Myometrial cell (primary cell): ENCODE results near the gene PLXNB2. TPM values are rescaled to one million over a fixed set of nuclear protein-coding genes. Genes with fewer than 3 reads are reported as not detected.

ENCODE experiments used
- total RNA-seq: library from RNA; depleted of rRNA; stranded (reverse); fragments of >200 nt; gene quantifications from 2 replicates; pipeline ENCODE4 v1.2.3, GENCODE V29; 2015

The PLXNB2 gene, protein sequence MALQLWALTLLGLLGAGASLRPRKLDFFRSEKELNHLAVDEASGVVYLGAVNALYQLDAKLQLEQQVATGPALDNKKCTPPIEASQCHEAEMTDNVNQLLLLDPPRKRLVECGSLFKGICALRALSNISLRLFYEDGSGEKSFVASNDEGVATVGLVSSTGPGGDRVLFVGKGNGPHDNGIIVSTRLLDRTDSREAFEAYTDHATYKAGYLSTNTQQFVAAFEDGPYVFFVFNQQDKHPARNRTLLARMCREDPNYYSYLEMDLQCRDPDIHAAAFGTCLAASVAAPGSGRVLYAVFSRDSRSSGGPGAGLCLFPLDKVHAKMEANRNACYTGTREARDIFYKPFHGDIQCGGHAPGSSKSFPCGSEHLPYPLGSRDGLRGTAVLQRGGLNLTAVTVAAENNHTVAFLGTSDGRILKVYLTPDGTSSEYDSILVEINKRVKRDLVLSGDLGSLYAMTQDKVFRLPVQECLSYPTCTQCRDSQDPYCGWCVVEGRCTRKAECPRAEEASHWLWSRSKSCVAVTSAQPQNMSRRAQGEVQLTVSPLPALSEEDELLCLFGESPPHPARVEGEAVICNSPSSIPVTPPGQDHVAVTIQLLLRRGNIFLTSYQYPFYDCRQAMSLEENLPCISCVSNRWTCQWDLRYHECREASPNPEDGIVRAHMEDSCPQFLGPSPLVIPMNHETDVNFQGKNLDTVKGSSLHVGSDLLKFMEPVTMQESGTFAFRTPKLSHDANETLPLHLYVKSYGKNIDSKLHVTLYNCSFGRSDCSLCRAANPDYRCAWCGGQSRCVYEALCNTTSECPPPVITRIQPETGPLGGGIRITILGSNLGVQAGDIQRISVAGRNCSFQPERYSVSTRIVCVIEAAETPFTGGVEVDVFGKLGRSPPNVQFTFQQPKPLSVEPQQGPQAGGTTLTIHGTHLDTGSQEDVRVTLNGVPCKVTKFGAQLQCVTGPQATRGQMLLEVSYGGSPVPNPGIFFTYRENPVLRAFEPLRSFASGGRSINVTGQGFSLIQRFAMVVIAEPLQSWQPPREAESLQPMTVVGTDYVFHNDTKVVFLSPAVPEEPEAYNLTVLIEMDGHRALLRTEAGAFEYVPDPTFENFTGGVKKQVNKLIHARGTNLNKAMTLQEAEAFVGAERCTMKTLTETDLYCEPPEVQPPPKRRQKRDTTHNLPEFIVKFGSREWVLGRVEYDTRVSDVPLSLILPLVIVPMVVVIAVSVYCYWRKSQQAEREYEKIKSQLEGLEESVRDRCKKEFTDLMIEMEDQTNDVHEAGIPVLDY (N-terminal part only)
- total RNA-seq = 161 and 185 TPM in 2 replicates

DNA sequence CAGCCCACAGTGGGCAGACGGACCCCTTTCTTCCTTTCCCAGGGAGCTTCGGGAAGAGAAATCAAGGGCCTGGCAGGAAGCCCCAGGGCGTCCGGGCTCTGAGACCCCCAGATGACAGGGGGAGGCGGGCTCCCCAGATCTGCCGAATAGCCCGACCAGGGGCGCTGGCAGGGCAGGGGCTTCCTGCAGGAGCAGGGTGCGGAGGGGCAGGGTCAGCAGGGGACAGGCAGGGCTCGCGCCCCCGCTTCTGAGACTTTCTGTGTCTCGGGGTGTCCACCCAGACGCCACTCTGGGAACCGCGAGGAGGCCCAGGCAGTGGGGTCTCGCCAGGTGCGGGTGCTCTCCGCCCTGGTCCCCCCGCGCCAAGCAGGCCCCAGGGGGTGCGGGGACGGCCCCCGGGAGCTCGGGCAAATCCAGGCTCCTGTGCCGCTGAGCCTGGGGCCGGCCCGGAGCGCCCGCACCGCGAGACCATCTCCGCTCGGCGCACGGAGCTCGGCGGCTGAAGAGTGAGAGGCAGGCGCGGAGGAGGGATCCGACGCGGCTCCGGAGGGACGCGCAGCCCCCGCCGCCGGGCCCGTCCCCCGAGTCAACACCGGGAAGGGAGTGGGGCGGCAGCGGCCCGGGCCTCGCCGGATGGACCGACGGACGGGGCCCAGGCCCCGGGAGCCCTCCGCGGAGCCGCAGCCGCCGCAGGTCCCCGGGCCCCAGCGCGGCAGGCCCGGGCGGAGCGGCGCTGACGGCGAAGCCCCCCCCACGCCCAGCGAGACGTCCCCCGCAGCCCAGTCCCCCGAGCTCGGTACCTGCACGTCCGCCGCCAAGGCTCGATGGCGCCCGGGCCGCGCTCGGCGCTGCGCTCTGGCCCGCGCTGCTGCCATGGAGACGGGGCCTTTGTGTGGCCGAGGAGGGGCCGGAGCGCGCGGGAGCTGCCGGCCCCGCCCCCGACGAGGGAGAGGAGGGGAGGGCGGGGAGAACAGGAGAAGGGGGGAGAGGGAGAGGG, at the start of gene PLXNB2:
Gene PLXNB2 (minus strand): TSS at position 894 of the 997 bp plus-strand sequence. CDS start 17,062 bp downstream, outside the sequence.

DNA sequence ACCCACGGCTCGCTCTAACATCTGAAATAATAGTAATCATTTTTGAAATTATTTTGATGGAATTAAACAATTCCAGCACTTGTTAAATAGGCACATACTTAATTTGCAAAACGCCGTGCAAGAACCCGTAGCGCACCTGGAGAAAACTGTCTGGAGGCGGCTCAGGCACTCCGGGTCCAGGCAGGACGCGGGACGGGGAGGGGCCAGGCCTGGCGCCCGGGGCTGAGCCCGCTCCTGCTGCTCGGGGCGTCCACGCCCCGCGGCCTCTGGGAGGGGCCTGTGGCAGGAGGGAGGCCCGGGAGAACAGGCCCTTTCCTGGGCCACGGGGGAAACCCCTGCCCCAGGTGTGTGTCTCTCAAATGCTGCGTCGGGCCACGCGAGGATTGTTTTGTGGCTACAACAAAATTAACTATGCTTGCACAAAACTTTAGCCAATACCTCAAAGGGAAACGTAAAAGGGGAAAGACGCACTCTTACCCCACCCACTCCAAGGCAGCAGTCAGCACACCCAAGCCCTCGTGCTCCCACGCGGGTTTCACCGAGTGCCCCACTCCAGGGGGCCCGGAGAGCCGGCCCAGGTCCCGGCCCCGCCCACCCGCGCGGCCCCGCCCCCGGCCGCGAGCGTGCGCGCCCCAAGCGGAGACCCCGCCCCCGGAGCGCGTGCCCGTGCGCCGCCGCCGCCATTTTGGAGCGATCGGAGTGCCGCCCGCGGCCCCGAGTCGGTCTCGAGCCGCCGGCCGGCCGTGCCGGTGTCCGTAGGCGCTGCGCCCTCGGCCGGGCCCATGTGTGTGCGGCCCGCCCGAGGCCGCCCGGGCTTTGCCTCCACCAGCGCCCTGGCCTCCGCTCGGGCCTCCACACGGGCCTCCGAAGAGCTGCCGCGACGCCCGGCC, 35.5 kb upstream of the PLXNB2 start, which contains the start of gene PPP6R2:
Gene PPP6R2 (plus strand): TSS at position 677 of the 890 bp plus-strand sequence. CDS start 50,582 bp downstream, outside the sequence.

DNA sequence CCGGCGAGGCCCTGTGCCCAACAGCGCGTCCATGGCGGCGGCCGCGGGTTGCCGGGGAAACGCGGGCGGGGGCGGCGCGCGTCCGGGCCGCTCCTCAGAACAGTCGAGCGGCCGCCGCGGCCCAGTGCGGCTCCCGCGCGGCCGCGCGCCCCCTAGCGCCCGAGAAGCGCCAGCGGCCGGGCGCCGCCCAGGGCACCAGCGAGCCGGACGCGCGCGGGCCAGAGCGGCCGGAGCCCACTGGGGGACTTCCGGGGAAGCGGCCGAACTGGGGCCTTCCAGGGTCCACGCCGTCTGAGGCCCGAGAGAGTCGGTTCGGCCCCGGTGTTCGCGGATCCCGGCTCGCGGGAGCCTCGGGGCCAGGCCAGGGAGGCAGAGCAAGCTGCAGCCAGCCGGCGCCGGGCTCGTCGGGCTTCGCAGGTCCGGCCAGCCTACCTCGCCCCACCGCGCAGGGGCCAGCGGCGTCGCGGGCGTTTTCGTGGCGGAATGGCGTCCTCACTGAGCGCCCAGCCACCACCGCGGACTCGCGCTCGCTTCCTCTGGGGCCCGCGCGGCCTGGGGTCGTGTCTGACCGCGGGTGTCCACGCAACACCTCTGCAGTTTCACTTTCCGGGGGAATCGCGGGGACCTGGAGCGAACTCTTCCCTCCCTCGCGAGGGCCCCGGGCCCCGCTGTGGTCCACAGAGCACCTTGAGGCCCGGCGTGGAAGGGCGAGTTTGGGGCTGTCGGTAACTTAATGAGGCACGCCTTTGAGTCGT, 19.7 kb upstream of the PLXNB2 start, which contains the start of gene DENND6B:
Gene DENND6B (minus strand): TSS at position 57 of the 755 bp plus-strand sequence. CDS start 24 bp downstream, at position 33.

DNA sequence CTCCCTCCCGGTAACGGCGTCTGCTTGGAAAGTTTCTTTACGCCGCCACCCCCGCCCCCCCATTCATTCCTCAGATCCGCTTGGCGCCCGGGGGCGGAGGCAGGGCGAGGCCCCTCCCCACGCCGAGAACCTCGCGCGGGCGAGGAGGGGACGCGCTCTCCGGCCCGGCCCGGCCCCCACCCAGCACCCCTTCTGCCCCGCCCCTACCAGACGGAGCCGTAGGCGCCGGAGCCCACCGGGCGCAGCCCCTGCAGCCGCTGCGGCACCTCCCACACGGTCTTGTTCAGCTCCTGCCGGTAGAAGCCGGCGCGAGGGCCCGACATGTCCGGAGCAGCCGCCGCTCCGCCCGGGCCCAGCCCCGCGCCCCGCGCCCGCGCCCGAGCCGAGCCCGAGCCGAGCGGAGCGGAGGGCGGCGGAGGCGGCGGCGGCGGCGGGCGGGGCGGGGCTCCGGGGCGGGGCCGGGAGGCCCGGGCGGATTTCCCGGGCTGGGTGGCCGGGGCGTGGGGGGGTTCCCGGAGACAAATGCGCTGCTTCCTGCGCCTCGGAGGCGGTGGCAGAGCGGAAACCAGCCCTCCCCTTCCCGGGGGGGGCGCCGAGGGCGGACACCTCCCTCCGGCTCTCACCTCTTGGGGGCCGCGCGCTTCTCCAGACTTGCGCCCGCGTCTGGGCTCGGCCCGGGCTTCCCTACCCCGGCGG, 37.3 kb downstream of the PLXNB2 start, which contains the start of gene MAPK11:
Gene MAPK11 (minus strand): TSS at position 411 of the 696 bp plus-strand sequence. CDS start 88 bp downstream, at position 323.

DNA sequence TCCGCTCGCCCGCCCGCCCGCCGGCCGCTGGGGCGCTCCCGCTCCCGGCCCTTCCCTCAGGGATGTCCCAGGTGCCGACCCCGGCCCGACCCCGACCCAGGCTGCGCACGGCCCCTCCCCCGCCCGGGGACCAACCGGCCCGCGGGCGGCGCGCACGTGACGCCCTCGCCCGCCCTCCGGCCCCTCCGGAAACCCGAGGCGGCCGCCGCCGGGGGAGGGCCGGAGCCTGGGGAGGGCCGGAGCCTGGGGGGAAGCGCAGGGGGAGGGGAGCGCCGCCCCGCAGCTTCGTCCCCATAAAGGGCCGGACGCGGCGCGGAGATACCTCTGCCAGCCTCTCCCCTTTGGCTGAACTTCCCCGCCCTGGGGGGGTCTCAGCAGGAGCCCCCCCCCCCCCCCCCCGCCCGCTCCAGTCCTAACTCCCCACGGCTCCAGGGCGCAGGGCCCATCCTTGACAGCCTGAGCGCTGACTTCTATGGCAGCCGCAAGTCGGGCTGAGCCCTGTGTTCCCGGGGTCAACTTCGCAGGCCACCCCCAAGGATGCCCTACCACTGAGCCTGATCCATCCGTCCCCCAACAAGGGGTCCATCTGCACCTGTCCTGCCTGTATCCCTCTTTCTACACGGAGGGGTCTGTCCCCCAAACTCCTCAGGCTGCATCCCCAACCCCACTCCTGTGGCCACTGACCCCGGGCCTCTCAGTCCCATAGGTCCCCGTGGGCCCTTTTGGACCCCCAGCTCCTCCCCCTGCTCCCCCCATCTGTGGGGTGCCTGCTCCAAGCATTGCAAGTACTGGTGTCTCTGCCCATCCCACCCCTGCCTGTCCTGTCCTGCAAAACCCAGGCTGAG, 45.6 kb downstream of the PLXNB2 start, which contains the start of gene MAPK12:
Gene MAPK12 (minus strand): TSS at position 69 of the 845 bp plus-strand sequence. CDS start 174 bp downstream, outside the sequence.

DNA sequence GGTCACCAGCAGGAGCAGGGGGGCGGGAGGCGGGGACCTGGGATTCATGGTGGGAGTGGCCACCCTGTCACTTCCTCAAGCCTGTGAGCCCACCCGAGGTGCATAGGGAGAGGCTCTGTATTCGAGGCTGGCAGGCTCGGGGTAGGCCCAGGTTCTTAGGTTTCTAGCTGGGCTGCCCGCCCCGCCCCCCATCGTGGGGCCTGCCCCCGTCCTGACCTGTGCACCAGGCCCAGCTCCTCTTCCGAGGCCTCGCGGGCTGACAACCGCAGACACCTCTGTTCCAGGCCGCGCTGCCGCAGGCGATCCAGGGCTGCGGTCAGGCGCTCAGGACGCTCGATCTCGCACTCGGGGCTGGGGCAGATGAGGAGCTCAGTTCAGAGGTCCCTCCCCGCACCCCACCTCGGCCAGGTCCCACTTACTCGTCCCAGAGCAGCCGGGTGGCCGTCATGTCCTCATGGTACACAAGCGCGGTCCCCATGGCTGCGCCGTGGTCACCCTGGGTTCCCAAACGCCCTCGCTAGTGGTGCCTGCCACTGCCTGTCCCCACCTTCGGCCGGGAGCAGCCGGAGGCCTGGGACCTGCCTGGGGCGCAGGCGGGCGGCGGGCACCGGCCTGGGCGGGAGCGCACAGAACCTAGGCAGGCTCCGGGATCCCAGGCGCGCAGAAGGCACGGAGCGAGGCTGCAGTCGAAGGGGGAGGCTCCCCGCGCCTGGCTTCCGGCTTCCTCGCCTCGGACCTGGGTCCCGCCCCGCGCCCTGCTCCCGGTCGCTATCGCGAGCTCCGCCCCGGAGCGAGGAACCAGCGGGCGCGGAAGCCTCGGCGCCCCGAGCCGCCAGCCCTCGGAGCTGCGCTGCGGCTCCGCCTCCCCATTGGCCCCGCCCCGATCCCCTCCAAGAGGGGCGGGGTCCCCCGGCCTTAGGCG, 56.6 kb downstream of the PLXNB2 start, which contains the start of gene HDAC10:
Gene HDAC10 (minus strand): TSS at position 711 of the 922 bp plus-strand sequence. CDS start 233 bp downstream, at position 478.

DNA sequence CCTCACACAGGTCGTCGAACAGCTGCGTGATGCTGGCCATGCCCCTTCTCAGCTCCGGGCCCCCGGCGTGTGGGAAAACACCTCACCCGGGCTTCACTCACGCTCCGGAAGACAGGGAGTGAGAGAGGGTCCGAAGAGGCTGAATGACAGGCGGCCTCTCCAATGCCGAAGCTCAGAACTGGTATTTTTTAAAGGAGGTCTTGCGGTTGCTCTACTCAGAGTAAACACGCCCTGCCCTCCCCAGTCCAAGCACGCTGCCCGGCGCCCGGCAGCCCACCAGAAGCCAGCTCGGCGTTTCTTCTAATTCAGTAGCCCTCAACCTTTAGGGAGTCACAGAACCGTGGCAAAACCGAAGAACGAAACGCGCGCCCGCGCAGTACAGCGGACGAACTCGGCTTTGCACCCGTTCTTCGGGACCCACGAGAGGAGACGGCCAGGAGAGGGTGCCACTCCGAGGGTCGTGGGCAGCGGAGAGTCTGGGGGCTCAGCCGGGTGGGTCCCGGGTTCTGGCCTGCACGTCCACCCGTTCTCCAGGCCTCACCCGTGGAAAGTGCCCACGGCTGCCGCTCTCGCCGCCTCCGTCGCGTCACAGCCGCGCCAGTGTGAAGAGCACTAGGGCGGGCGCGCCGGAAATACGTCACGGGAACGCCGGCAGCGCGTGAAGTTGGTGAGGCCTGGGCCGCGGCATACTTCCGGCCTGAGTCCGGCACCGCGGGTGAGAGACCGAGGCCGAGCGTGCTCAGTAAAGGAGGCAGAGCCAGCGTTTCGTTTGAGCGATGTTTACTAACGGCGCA, 62.8 kb downstream of the PLXNB2 start, which contains the start of gene TUBGCP6:
Gene TUBGCP6 (minus strand): TSS at position 604 of the 794 bp plus-strand sequence. CDS start 564 bp downstream, at position 40.

Other genes with a start within 250 kb of the PLXNB2 start
- not detected in 2 replicates for gene TTLL8, start 249.3 kb downstream of the PLXNB2 start, total RNA-seq
- gene MLC1, start 222.2 kb downstream of the PLXNB2 start, total RNA-seq = 0.29 TPM in 1 of 2 replicates, not detected in the other
- gene MOV10L1, start 217.6 kb downstream of the PLXNB2 start, total RNA-seq = 0.89 and 1.2 TPM in 2 replicates
- under 0.01 and 1.1 TPM in 2 replicates for gene PANX2, start 136.9 kb downstream of the PLXNB2 start, total RNA-seq
- 35.6 and 44.1 TPM in 2 replicates for gene TRABD, start 121.7 kb downstream of the PLXNB2 start, total RNA-seq
- 34.0 and 35.6 TPM in 2 replicates for gene SELENOO, start 106.6 kb downstream of the PLXNB2 start, total RNA-seq
- 16.8 and 27.1 TPM in 2 replicates for gene TUBGCP6, start 62.6 kb downstream of the PLXNB2 start, total RNA-seq
- 30.0 and 38.8 TPM in 2 replicates for gene HDAC10, start 56.4 kb downstream of the PLXNB2 start, total RNA-seq
- gene MAPK12, start 46.0 kb downstream of the PLXNB2 start, total RNA-seq = 36.5 and 51.0 TPM in 2 replicates
- 14.4 and 26.8 TPM in 2 replicates for gene MAPK11, start 37.3 kb downstream of the PLXNB2 start, total RNA-seq
- 1.4 and 5.0 TPM in 2 replicates for gene DENND6B, start 19.4 kb upstream of the PLXNB2 start, total RNA-seq
- 53.0 and 61.1 TPM in 2 replicates for gene PPP6R2, start 35.7 kb upstream of the PLXNB2 start, total RNA-seq
- 58.5 and 60.5 TPM in 2 replicates for gene SBF1, start 167.4 kb upstream of the PLXNB2 start, total RNA-seq
- gene ADM2, start 173.9 kb upstream of the PLXNB2 start, total RNA-seq = 6.9 and 20.2 TPM in 2 replicates
- not detected in 2 replicates for gene MIOX, start 179.2 kb upstream of the PLXNB2 start, total RNA-seq
- gene LMF2, start 200.1 kb upstream of the PLXNB2 start, total RNA-seq = 106 and 126 TPM in 2 replicates
- gene NCAPH2, start 200.6 kb upstream of the PLXNB2 start, total RNA-seq = 62.6 and 65.2 TPM in 2 replicates
- gene SCO2, start 218.0 kb upstream of the PLXNB2 start, total RNA-seq = 0.58 and 1.4 TPM in 2 replicates
- 29.1 and 40.1 TPM in 2 replicates for gene TYMP, start 222.4 kb upstream of the PLXNB2 start, total RNA-seq
- not detected in 2 replicates for gene KLHDC7B, start 238.3 kb upstream of the PLXNB2 start, total RNA-seq